ENCODE measurements around the gene NFATC2IP. TPM values are rescaled to one million over a fixed set of nuclear protein-coding genes. Genes with fewer than 3 reads are reported as not detected.

NFATC2IP gene
- total and polyA plus RNA-seq, 9 of the 15 experiments (the other 6 are each of a cell fraction or from before 2014, with no cell fraction given) = 15.6 to 106 (median 46.9) TPM

GRCh38 chr16:28999577-28999976, 48.8 kb downstream of the NFATC2IP start:
- Histone ChIP-seq H3K27ac (ENCODE audit: extremely low read depth, low read depth, low read length) (no peak overlapping the region), H3K79me2 (ENCODE audit: control insufficient read depth, insufficient read depth, low read length) (no peaks in the 10 kb centered on the region), H3K9me1 (ENCODE audit: control insufficient read depth, insufficient read depth, low read length) (no peaks in the 10 kb centered on the region), H4K20me1 (replicated peaks; ENCODE audit: control insufficient read depth, insufficient read depth, low read length) (no peaks in the 10 kb centered on the region), H3K9ac (ENCODE audit: insufficient read depth in 1 of 2, low read depth in 2 of 2, low read length in 2 of 2) (no peak overlapping the region), H3K27me3 (ENCODE audit: control insufficient read depth in 2 of 2, insufficient read depth in 2 of 2, low read length in 2 of 2) (no peaks in the 10 kb centered on the region), H3K36me3 (ENCODE audit: control insufficient read depth, insufficient read depth, low read length) (no peaks in the 10 kb centered on the region), H3K4me2 (ENCODE audit: insufficient read depth, low read length) (no peak overlapping the region), H3K9me3 (replicated peaks; ENCODE audit: control insufficient read depth, insufficient read depth, low read depth, low read length) (no peaks in the 10 kb centered on the region), H3K4me1 (replicated peaks in 1 of 2; ENCODE audit: control insufficient read depth in 2 of 2, insufficient read depth in 2 of 2, low read length in 2 of 2) (peaks cover under 1 to 6% of the 10 kb centered on the region in 2 experiments; a peak in 4 of 5 replicates), H2AFZ (ENCODE audit: low read depth, low read length) (no peak overlapping the region), H3K4me3 (no peak overlapping the region)
- ATAC-seq (no peak), DNase-seq (ENCODE audit: extremely low read depth in 1 of 4, low spot score in 3 of 4) (no peak), FAIRE-seq (no peak)
- intact Hi-C loops (cut with micrococcal nuclease) = no loop called here
- BruUV-seq (replicated peaks) = no TSS peak
- in situ Hi-C loops (cut with MboI) = loop anchor here (25.0 kb wide), 1 partner anchor 1213 kb away; no protein-coding TSS in a partner anchor
- ChIA-PET POLR2A (interaction anchor here (0.8 to 1.7 kb wide), 2 partner anchors 17 to 54 kb away, joined by 3 to 4 read pairs; no protein-coding TSS in a partner anchor), CTCF (ENCODE audit: low intra/inter-chr PET ratio) (no interaction called here)
- 88% methylated on average over 4 of the region's 4 CpGs for WGBS (ENCODE audit: insufficient coverage, low coverage, missing lambda C conversion rate)
- TF ChIP-seq SETDB1 (IDR thresholded peaks at IDR 0.05; ENCODE audit: low read length) = no peak
- no peak for TF ChIP-seq TAF7 (tag; IDR thresholded peaks at IDR 0.05)
- TF ChIP-seq RFX7 (CRISPR knock-in tag; IDR thresholded peaks at IDR 0.05) = no peak
- TF ChIP-seq BRD9 (IDR thresholded peaks at IDR 0.05; ENCODE audit: low read depth, partially characterized antibody) = no peak
- no peak for TF ChIP-seq ZBTB2 (IDR thresholded peaks at IDR 0.05)
- no peak for TF ChIP-seq ZBTB7A (IDR thresholded peaks at IDR 0.05; ENCODE audit: borderline replicate concordance, control insufficient read depth, low read depth, low read length)
- no peak for TF ChIP-seq ZNF436 (CRISPR knock-in tag; IDR thresholded peaks at IDR 0.05)
- no peak for TF ChIP-seq E4F1 (CRISPR knock-in tag; IDR thresholded peaks at IDR 0.05; ENCODE audit: borderline replicate concordance)
- TF ChIP-seq SMAD3 (CRISPR knock-in tag; conservative IDR thresholded peaks at IDR 0.05) = no peak
- no peak for TF ChIP-seq FOXJ3 (CRISPR knock-in tag; IDR thresholded peaks at IDR 0.05)
- no peak for TF ChIP-seq ILK (tag; IDR thresholded peaks at IDR 0.05; ENCODE audit: borderline replicate concordance, low read depth)

Data from K562 (cell line).